Measurements from ENCODE around the gene RNF151.
A peak's percentile ranks its signal among the peaks of the same experiment; 100 is the strongest.
"Not testable (repeated sequence)": the region's sequence is repeated elsewhere in the genome, so short reads cannot be mapped to it uniquely, and the experiment has no call there.

Gene RNF151

GRCh38 chr16:2007081-2007836 lies 40.6 kb downstream of the RNF151 start:
- DNase-seq (ENCODE audit: low read depth): no peak

- DNase-seq (ENCODE audit: low read depth): peak; percentile 79
Measured at GRCh38 chr16:2008009-2008526, 41.4 kb downstream of the RNF151 start.

- DNase-seq (ENCODE audit: low read depth): no peak
Measured at GRCh38 chr16:2008631-2009163, 42.0 kb downstream of the RNF151 start.

GRCh38 chr16:2009164-2009711 lies 42.6 kb downstream of the RNF151 start:
- DNase-seq (ENCODE audit: low read depth): no peak

GRCh38 chr16:2009791-2010510 lies 43.3 kb downstream of the RNF151 start, which contains the start of gene ZNF598:
TSS of gene ZNF598 (minus strand) at chr16:2009821.
- no peak for DNase-seq (ENCODE audit: low read depth)

GRCh38 chr16:2011726-2012125 lies 45.1 kb downstream of the RNF151 start:
- not testable (repeated sequence) for DNase-seq (ENCODE audit: low read depth)

GRCh38 chr16:2013527-2013926 lies 46.9 kb downstream of the RNF151 start:
- no peak for DNase-seq (ENCODE audit: low read depth)

DNA sequence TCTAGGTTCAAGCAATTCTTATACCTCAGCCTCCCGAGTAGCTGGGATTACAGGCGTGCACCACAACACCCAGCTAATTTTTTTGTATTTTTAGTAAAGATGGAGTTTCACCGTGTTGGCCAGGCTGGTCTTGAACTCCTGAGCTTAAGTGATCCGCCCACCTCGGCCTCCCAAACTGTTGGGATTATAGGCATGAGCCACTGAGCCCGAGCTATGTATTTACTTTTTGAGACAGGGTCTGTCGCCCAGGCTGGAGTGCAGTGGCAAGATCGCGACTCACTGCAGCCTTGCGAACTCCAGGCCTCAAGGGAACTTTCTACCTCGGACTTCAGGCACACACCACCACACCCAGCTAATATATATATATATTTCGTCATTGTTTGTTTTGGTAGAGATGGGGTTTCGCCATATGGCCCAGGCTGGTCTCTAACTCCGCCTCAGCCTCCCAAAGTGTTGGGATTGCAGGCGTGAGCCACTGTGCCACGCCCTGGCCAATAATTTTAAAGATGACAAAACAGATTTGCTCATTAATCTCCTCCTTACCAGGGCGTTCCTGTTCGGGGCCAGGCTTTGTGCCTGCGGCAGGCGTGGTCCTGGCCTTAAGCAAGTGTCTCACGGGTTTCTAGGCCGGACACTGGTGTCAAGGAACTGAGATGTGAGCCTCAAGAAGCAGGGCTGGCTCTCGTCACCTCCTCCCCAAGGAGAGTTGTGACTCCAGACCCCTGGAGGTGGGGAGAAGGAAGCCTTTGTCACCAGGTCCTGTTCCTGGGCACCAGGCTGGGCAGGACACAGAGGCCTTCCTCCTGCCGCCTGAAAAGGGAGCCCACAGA lies 48.7 kb downstream of the RNF151 start:
- peak; percentile 70 for DNase-seq (ENCODE audit: low read depth)

GRCh38 chr16:2015947-2016208 lies 49.2 kb downstream of the RNF151 start:
- DNase-seq (ENCODE audit: low read depth): no peak

DNA sequence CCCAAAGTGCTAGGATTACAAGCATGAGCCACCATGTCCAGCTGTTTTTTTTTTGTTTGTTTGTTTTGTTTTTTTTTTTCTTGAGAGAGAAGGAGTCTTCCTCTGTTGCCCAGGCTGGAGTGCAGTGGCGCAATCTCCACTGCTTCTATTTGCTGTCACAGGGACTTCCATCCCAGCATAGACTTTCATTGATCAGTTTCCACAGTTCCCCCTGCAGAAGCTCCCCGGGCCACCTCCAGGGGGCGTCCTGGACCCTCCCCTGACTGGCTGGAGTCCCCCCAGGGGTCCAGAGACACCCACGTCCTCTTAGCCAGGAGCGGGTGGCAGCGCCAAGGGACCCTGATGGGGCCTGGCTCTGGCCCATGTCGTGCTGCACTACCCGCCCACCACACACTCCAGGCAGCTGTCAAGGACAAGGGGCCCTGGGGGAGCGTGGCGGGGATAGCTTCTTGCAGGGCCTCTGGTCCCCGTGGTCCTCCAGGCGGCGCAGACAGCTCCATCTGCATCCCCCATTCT lies 49.8 kb downstream of the RNF151 start:
- no peak for DNase-seq (ENCODE audit: low read depth)

All from fibroblast of the conjunctiva (primary cell).